Smooth muscle cell (in vitro differentiated cells): ENCODE results near the gene GBP1. TPM values are rescaled to one million over a fixed set of nuclear protein-coding genes. Genes with fewer than 3 reads are reported as not detected.
"Not testable (repeated sequence)": the region's sequence is repeated elsewhere in the genome, so short reads cannot be mapped to it uniquely, and the experiment has no call there.

ENCODE experiments used
- DNase-seq: peaks from one replicate; lab custom pipeline; 2025; ENCODE audit not compliant: unreplicated experiment; lab: John Stamatoyannopoulos, UW
- H2AFZ ChIP-seq: fragments of 200-600 bp; sonication (generic); 2 replicates; pipeline ENCODE4 v1.6.0; 2016; ENCODE audit warnings: antibody characterized with exemption, low read depth, mild to moderate bottlenecking
- H3F3A ChIP-seq: fragments of 200-600 bp; sonication (generic); 2 replicates; pipeline ENCODE4 v1.6.0; 2017; ENCODE audit warnings: antibody characterized with exemption, low read depth
- H3K27ac ChIP-seq: fragments of 200-600 bp; sonication (generic); 2 replicates; pipeline ENCODE4 v1.5.1; 2016; ENCODE audit warnings: low read depth, mild to moderate bottlenecking
- H3K27me3 ChIP-seq: fragments of 200-600 bp; sonication (generic); 2 replicates; pipeline ENCODE4 v1.6.1; 2016; ENCODE audit warnings: low read depth, mild to moderate bottlenecking
- H3K36me3 ChIP-seq: fragments of 200-600 bp; sonication (generic); 2 replicates; pipeline ENCODE4 v1.5.1; 2016; ENCODE audit warnings: low read depth
- H3K4me1 ChIP-seq: fragments of 200-600 bp; sonication (generic); 2 replicates; pipeline ENCODE4 v1.5.1; 2016; ENCODE audit warnings: low read depth
- H3K4me2 ChIP-seq: fragments of 200-600 bp; sonication (generic); 2 replicates; pipeline ENCODE4 v1.6.0; 2016; ENCODE audit warnings: mild to moderate bottlenecking
- H3K4me3 ChIP-seq: fragments of 200-600 bp; sonication (generic); 2 replicates; pipeline ENCODE4 v1.5.1; 2016; ENCODE audit warnings: mild to moderate bottlenecking
- H3K79me2 ChIP-seq: fragments of 200-600 bp; sonication (generic); 2 replicates; pipeline ENCODE4 v1.6.0; 2016; ENCODE audit warnings: low read depth, mild to moderate bottlenecking
- H3K9ac ChIP-seq: fragments of 200-600 bp; sonication (generic); 2 replicates; pipeline ENCODE4 v1.6.0; 2016; ENCODE audit warnings: low read depth
- H3K9me3 ChIP-seq: fragments of 200-600 bp; sonication (generic); replicated peaks from 2 replicates; pipeline ENCODE4 v1.5.1; 2016; ENCODE audit warnings: low read depth
- H4K20me1 ChIP-seq: fragments of 200-600 bp; sonication (generic); 2 replicates; pipeline ENCODE4 v1.6.0; 2016; ENCODE audit warnings: low read depth
- WGBS: methylation state at CpG from one replicate; pipeline ENCODE4 v1.1.7; 2016; ENCODE audit warnings: low lambda C conversion rate; 5-methylcytosine and 5-hydroxymethylcytosine counted together
- polyA plus RNA-seq: library from polyadenylated mRNA; unstranded; fragments of >200 nt; fragmentation: Nextera tagmentation; extraction: Ambion mirVana; gene quantifications from 2 replicates; pipeline ENCODE4 v1.2.1, GENCODE V29; 2016
- total RNA-seq: library from RNA; depleted of rRNA; stranded (reverse); fragments of >200 nt; gene quantifications from 2 replicates; pipeline ENCODE4 v1.2.3, GENCODE V29; 2014
- TF ChIP-seq, protein P1 (sequence below): fragments of 200-600 bp; sonication (generic); IDR thresholded peaks from 2 replicates; pipeline ENCODE4 v1.5.1; 2017; ENCODE audit warnings: borderline replicate concordance, mild to moderate bottlenecking, antibody characterized with exemption; ENCODE audit not compliant: insufficient read depth, poor library complexity, severe bottlenecking

The GBP1 gene
- total and polyA plus RNA-seq, 2 experiments from 2014 or later = 15.7 to 30.2 TPM

GRCh38 chr1:89050649-89051033, 14.4 kb downstream of the GBP1 start:
- H3K79me2 ChIP-seq = no peaks in the 10 kb centered on the region
- no peaks in the 10 kb centered on the region for H3K4me1 ChIP-seq
- TF ChIP-seq, protein P1, sequence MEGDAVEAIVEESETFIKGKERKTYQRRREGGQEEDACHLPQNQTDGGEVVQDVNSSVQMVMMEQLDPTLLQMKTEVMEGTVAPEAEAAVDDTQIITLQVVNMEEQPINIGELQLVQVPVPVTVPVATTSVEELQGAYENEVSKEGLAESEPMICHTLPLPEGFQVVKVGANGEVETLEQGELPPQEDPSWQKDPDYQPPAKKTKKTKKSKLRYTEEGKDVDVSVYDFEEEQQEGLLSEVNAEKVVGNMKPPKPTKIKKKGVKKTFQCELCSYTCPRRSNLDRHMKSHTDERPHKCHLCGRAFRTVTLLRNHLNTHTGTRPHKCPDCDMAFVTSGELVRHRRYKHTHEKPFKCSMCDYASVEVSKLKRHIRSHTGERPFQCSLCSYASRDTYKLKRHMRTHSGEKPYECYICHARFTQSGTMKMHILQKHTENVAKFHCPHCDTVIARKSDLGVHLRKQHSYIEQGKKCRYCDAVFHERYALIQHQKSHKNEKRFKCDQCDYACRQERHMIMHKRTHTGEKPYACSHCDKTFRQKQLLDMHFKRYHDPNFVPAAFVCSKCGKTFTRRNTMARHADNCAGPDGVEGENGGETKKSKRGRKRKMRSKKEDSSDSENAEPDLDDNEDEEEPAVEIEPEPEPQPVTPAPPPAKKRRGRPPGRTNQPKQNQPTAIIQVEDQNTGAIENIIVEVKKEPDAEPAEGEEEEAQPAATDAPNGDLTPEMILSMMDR = no peak

GRCh38 chr1:89049901-89050648, 14.9 kb downstream of the GBP1 start:
- H3K79me2 ChIP-seq, H3K27me3 ChIP-seq, H3K4me1 ChIP-seq, H3K4me2 ChIP-seq, H2AFZ ChIP-seq, H3K9ac ChIP-seq, H3K27ac ChIP-seq, H4K20me1 ChIP-seq, H3K4me3 ChIP-seq, H3F3A ChIP-seq, DNase-seq, H3K9me3 ChIP-seq: not testable (repeated sequence)
- WGBS = 84% methylated on average over 9 of the region's 9 CpGs
- H3K36me3 ChIP-seq = peaks cover 14% of the 10 kb centered on the region

More at GRCh38 chr1:89050649-89051033, 14.4 kb downstream of the GBP1 start:
- 94% methylated on average over 11 of the region's 11 CpGs for WGBS
- Histone ChIP-seq H3K4me2 (no peak overlapping the region), H4K20me1 (no peaks in the 10 kb centered on the region), H3F3A (no peaks in the 10 kb centered on the region), H3K36me3 (peaks cover 14% of the 10 kb centered on the region), H3K9me3 (no peaks in the 10 kb centered on the region), H3K27me3 (no peaks in the 10 kb centered on the region), H3K27ac (no peak overlapping the region), H3K4me3 (no peak overlapping the region), H2AFZ (no peak overlapping the region), H3K9ac (no peak overlapping the region)
- no peak for DNase-seq

- H3K36me3 ChIP-seq = peaks cover 13% of the 10 kb centered on the region
- not testable (repeated sequence) for H3F3A ChIP-seq, H3K27me3 ChIP-seq, H3K4me3 ChIP-seq, H3K4me1 ChIP-seq, H2AFZ ChIP-seq, H3K27ac ChIP-seq, H4K20me1 ChIP-seq, H3K9me3 ChIP-seq, H3K9ac ChIP-seq, DNase-seq, H3K4me2 ChIP-seq, H3K79me2 ChIP-seq
- 70% methylated on average over 2 of the region's 4 CpGs for WGBS
Observed at GRCh38 chr1:89049187-89049586, 15.8 kb downstream of the GBP1 start.

DNA sequence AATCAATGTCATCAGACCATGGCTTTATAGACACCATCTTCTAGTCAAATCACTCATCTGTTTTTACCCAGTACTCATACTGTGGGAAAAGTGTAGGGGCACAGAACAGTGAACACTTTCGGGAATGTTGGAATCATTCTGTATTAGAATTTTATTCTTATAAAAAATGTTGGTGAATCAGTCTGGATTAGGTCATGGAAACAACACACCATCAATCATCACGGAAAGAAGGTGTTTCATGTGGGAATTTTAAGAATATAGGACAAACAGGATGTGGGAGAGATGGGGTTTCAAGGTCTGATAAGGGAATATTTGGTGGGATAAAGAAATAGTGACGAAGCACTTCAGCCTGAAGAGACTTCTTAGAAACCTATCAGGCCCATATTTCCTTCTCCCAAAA, 17.3 kb downstream of the GBP1 start:
- Histone ChIP-seq H3K4me1 (no peaks in the 10 kb centered on the region), H4K20me1 (no peaks in the 10 kb centered on the region), H3K79me2 (no peaks in the 10 kb centered on the region), H3K36me3 (peaks cover 4% of the 10 kb centered on the region), H3K27me3 (no peaks in the 10 kb centered on the region), H3F3A (no peaks in the 10 kb centered on the region), H2AFZ (no peak overlapping the region), H3K9ac (no peak overlapping the region), H3K4me2 (no peak overlapping the region), H3K27ac (peak overlapping the region; percentile 54), H3K9me3 (no peaks in the 10 kb centered on the region), H3K4me3 (no peak overlapping the region)
- TF ChIP-seq, protein P1 = no peak
- 57% methylated on average over 3 of the region's 3 CpGs for WGBS
- DNase-seq = no peak

- not testable (repeated sequence) for H3K36me3 ChIP-seq, H4K20me1 ChIP-seq, H3K27me3 ChIP-seq, H3K79me2 ChIP-seq, H3K27ac ChIP-seq, H3K4me3 ChIP-seq, H3K9me3 ChIP-seq, H3K4me2 ChIP-seq, H3F3A ChIP-seq, H3K4me1 ChIP-seq, DNase-seq, H2AFZ ChIP-seq, H3K9ac ChIP-seq
- 83% methylated on average over 6 of the region's 6 CpGs for WGBS
Observed at GRCh38 chr1:89046318-89047183, 18.5 kb downstream of the GBP1 start.
